Measurements from ENCODE around the gene NIPAL4.

DNA sequence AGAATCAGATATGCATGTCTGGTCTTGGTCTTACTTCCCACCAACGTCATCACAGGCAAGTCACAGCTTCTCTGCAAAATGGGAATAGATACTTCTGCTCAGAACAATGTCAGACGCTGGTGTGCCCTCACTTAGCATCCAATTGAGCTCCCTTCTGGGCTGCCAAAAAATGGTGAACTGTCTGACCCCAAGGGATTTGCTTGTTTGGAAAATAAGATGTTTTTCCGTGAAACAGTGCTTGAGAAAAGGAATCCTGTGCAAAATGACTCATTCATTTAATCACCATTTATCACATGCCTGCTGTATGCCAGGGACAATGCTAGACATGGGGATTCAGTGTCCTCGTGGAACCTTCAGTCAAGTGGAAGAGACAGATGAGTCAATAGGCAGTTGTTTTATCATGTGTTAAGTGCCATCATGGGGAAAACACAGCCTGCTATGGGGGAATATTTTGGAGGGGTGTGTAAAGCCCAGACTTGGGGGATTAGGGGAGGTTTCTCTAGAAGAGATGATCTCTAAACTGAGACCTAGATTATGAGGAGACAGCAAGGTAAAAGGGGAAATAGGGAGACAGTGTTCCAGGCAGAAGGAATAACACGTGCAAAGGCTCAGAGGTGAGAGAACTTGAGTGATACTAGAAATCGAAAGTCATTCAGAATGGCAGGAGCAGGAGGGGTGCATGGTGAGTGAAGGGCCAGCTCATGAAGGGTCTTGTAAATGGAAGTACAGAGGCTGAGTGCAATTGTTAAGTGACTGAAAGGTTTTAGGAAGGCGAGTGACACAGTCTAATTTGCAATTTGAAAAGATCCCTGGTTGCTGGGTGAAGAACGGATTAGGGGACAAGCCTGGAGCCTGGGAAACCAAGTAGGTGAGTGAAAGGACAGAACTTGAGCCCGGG, 3.9 kb downstream of the NIPAL4 start:
- TF ChIP-seq CTCF (IDR thresholded peaks at IDR 0.05): no peak
- no peak for TF ChIP-seq POLR2A (IDR thresholded peaks at IDR 0.05)

Measured in lower leg skin (tissue), 3 donors.